Measurements from ENCODE around the gene MAF.

GRCh38 chr16:79638386-79638785, 37.8 kb upstream of the MAF start:
- no peak for TF ChIP-seq CTCF (optimal IDR thresholded peaks at IDR 0.05 in 1 of 3, IDR thresholded peaks at IDR 0.05 in 1 of 3, conservative IDR thresholded peaks at IDR 0.05 in 1 of 3; ENCODE audit: extremely low read depth in 1 of 3, insufficient read depth in 2 of 3, low read length in 3 of 3)
- TF ChIP-seq EZH2 (IDR thresholded peaks at IDR 0.05; ENCODE audit: low read length) = no peak
